ENCODE data around the gene DMD.
"Not testable (repeated sequence)": the region's sequence is repeated elsewhere in the genome, so short reads cannot be mapped to it uniquely, and the experiment has no call there.

The DMD gene

GRCh38 chrX:33149580-33149979, 61.8 kb downstream of the DMD start:
- no peak for DNase-seq

DNA sequence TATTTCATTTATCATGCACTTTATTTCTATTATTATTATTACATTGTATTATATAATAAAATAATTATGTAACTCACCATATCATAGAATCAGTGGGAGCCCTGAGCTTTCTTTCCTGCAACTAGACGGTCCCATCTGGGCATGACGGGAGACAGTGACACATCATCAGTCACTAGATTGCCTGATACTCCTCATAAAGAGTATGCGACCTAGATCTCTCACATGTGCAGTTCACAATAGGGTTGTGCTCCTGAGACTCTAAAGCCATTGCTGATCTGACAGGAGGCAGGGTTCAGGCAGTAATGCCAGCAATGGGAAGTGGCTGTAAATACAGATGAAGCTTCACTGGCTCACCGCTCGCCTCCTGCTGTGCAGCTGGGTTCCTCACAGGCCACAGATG, 62.3 kb downstream of the DMD start:
- DNase-seq: no peak

DNA sequence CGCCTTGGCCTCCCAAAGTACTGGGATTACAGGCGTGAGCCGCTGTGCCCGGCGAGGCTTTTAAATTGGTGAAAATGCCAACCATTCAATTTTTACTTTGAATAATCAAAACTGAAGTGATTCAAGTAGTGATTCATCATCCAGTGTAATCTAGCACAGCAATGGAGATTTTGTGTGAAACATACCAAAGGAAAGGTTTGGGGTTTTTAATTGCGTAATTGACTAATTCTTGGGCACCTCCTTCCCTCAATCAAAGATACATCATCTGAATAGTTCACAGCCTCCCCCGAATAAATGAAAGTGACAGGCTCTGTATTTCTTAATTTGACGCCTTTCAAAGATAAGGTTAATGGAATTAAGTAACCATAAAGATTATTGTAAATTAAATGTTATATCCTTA, 69.0 kb downstream of the DMD start:
- no peak for DNase-seq

DNA sequence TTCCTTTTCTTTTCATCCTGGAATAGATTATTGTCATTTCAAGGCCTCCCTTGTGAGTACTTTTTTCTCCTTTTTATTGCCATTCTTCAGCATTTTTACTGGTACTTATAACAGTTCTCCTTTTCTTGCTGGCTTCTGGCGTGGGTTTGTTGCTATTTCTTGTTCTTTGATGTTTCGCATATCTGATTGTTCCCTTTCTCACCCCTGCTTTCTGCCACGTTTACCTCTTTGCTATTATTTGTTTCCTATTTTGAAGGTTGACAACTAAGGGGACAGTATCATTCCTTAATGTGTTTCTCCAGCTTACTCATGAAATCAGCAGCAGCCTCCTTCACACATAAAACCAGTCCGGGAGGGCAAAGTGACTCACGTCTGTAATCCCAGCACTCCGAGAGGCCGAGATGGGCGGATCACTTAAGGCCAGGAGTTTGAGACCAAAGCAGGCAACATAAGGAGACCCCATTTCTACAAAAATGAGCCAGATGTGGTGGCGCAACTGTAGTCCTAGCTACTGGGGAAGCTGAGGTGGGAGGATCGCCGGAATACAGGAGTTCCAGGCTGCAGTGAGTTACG, 72.6 kb downstream of the DMD start:
- DNase-seq: no peak

- no peak for DNase-seq
Observed at GRCh38 chrX:33134164-33134563, 77.2 kb downstream of the DMD start.

GRCh38 chrX:33133320-33133719, 78.0 kb downstream of the DMD start:
- no peak for DNase-seq

- DNase-seq: no peak
Observed at GRCh38 chrX:33132569-33132968, 78.8 kb downstream of the DMD start.

DNA sequence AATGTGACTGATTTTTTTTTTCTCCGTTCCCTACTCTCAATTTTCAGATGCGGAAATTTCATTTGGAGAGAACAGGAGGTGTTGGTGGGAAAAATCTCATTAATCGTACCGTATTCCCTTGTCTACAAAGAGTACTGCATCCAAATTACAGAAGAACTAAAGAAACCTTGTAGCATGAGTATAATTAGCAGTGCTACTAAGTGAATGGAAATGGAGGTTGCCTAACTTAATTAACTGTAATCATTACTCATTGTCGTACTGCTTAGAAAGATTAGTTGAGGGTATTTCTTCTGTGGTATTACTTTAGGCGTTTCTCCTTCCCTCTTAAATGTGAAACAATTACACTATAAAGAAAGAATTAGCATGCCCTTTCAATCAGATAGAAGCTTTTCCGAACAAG, 81.7 kb downstream of the DMD start:
- DNase-seq: no peak

- no peak for DNase-seq
Observed at GRCh38 chrX:33128048-33128805, 83.1 kb downstream of the DMD start.

DNA sequence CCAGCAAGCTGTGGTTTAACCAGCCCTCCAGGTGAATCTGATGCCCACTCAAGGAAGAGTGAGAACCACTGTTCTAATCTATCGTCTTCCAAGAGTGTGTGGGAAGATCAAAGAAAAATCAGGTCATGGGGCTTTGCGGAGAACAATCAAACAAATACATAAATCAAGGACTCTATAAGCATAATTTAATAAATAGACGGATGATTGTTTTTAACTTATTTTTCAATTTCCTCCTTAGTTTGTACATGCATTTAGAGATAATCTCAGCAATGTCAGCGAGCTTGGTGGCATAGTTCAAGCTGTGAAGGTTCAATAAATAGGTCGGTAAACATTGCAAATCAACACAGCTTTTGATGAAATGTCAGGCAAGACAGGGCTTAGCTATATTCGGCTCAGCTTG, 84.9 kb downstream of the DMD start:
- DNase-seq: no peak

DNA sequence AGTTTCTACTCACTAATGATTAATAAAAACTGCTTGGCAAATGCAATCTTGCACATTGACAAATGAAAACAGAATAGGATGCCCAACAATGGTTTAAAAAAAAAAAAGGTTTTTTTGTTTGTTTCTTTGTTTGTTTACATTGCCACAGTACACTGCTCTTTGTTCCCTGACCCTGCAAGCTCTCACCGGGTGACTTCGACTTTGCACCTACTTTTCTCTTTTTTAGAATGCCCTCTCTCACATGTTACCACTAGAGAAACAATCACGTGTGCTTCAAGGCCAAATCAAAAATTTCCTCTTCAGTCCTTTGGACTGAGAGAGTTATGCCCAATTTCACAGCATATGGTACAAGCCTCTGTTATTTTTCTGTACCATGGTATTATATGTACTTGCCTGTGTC, 101.5 kb downstream of the DMD start:
- no peak for DNase-seq

DNA sequence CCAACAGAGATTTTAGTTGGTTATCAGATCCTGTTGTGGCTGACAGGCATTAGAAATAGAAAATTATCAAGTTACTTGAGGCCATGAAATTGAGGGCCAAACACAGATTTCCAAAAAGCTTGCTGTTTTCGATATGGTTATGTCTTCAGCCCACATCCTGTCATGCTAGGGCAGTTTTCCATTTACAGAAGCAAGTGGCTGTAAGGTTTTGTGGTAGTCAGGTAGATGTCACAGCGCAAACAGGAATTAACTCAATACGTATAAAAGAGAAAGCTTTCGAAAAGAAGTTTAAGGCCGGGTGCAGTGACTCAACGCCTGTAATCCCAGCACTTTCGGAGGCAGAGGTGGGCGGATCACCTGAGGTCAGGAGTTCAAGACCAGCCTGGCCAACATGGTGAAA, 104.6 kb downstream of the DMD start:
- no peak for DNase-seq

DNA sequence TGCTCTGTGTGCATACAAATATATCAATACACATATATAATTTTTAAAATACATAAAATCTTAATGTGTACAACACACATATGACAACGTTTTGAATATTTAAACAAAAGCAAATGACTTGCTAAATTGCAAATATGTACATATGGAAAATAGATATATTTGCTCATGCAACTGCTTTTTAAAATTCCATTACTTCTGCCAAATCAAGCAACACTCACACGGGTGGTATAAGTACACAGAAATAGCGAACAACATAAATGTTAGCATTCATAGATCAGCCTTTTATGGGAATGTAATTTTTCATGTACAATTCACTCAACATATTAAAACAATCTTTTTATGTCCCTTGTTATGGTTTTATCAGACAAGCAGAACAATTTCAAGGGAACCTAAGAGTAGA, 116.3 kb downstream of the DMD start:
- no peak for DNase-seq

DNA sequence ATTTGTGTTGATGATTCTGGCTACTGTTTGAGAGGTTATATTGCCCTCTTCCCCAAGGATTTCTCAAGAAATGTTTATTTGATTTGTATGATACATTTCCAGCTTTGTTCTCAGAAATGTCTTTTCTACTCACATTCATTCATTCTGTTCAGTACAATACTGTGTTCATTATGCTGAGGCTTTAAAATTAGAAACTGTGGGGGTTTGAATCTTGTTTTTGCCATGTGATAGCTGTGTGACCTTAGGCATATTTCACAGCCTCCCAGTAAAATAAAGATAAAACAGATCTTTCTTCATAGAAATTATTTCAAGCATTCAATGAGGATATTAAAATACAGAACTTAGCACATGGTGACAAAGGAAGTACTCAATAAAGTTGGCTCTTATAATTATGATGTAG, 123.9 kb downstream of the DMD start:
- DNase-seq: no peak

DNA sequence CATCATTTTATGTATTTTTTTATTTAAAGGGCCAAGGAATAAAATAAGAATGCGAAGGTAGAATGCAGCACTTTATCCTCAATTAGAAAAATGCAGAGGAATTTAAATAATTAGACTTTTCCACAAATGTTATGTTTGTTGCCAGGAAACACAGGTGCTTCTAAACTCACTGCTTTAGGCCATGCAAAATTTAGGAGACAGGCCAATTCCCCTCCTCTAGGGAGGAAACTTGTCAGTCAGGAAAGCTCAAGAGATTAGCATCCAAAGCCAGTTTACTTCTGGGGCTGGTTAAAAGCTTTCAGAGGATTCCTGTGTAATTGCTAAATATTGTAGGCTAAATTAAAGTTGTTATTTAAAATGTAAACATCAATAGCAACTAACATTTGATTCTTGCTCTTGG, 124.5 kb downstream of the DMD start:
- no peak for DNase-seq

GRCh38 chrX:33082371-33082770, 129.0 kb downstream of the DMD start:
- no peak for DNase-seq

GRCh38 chrX:33078273-33078672, 133.1 kb downstream of the DMD start:
- DNase-seq: no peak

- DNase-seq: not testable (repeated sequence)
Observed at GRCh38 chrX:33073660-33074059, 137.7 kb downstream of the DMD start.

DNA sequence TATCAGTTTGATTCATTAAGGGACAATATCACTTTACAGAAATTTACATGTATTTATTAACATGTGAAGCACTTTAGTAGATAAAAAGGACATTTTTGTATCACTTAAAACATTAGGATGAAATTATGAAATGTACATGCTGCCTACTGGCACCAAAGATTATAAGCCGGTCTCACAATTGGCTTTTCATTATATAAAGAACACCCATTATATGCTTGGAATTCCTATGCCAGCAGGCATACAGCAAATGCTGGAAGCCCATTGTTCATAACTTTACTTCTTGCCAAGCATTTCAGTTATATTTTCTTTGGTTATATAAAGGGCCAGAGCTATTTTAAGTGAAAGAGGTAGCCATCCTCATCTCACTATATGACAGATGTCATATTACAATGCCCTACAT, 145.9 kb downstream of the DMD start:
- DNase-seq: no peak

- DNase-seq: no peak
Observed at GRCh38 chrX:33062041-33062440, 149.3 kb downstream of the DMD start.

- no peak for DNase-seq
Observed at GRCh38 chrX:33053001-33053400, 158.3 kb downstream of the DMD start.

- DNase-seq: no peak
Observed at GRCh38 chrX:33045882-33046281, 165.5 kb downstream of the DMD start.

DNA sequence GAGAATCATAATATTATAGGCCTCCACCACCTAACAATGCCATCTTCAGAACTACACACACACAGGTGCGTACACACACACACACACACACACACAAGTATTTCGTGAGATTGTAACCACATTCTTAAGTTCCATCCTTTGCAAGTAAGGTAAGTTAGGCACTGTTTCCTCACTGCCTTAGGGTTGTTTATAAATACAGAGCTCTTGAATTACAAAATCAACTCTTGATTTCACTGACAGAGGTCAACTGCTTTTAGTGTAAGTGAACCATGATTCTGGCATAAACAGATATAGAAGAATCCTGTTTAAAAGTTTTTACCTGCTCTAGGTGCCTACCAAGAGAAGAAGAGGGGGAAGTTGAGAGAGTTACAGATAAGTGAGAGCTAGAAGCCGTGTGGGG, 166.1 kb downstream of the DMD start:
- no peak for DNase-seq

GRCh38 chrX:33041141-33041540, 170.2 kb downstream of the DMD start:
- no peak for DNase-seq

GRCh38 chrX:33032700-33033099, 178.6 kb downstream of the DMD start:
- no peak for DNase-seq
